ENCODE results near the gene ZMIZ1. TPM values are rescaled to one million over a fixed set of nuclear protein-coding genes. Genes with fewer than 3 reads are reported as not detected.

The ZMIZ1 gene
- total RNA-seq, 1 experiment from 2014 or later: 22.3 TPM

GRCh38 chr10:79178070-79178576, 109.4 kb downstream of the ZMIZ1 start:
- H3K36me3 ChIP-seq: peaks cover 56% of the 10 kb centered on the region
- H3K27me3 ChIP-seq (replicated peaks): no peaks in the 10 kb centered on the region
- DNase-seq (ENCODE audit: low read depth in 1 of 2, low spot score in 2 of 2): no peak
- H3K4me3 ChIP-seq: no peak overlapping the region
- peak overlapping the region; percentile 44; the same call in 1 of the 2 replicates for H3K27ac ChIP-seq
- peaks cover 97% of the 10 kb centered on the region for H3K4me1 ChIP-seq (replicated peaks)
- no peaks in the 10 kb centered on the region for H3K9me3 ChIP-seq (replicated peaks)

- Histone ChIP-seq H3K9me3 (replicated peaks) (no peaks in the 10 kb centered on the region), H3K4me3 (no peak overlapping the region), H3K27ac (peak overlapping the region; percentile 44; the same call in 1 of the 2 replicates), H3K4me1 (replicated peaks) (peaks cover 100% of the 10 kb centered on the region), H3K27me3 (replicated peaks) (no peaks in the 10 kb centered on the region), H3K36me3 (peaks cover 59% of the 10 kb centered on the region)
- DNase-seq (ENCODE audit: low read depth in 1 of 2, low spot score in 2 of 2): peak; percentile 74 to 77
These were observed 109.9 kb downstream of the ZMIZ1 start for GRCh38 chr10:79178614-79179163.

- Histone ChIP-seq H3K4me3 (no peak overlapping the region), H3K4me1 (replicated peaks) (peaks cover 100% of the 10 kb centered on the region), H3K9me3 (replicated peaks) (no peaks in the 10 kb centered on the region), H3K36me3 (peaks cover 52% of the 10 kb centered on the region), H3K27me3 (replicated peaks) (no peaks in the 10 kb centered on the region), H3K27ac (peak overlapping the region; percentile 44)
- DNase-seq (ENCODE audit: low read depth in 1 of 2, low spot score in 2 of 2): no peak
These were observed 110.6 kb downstream of the ZMIZ1 start for GRCh38 chr10:79179164-79179956.

- no peaks in the 10 kb centered on the region for H3K9me3 ChIP-seq (replicated peaks)
- H3K4me3 ChIP-seq: no peak overlapping the region
- DNase-seq (ENCODE audit: low read depth in 1 of 2, low spot score in 2 of 2): no peak
- H3K4me1 ChIP-seq (replicated peaks): peaks cover 100% of the 10 kb centered on the region
- no peak overlapping the region for H3K27ac ChIP-seq
- H3K36me3 ChIP-seq: peaks cover 50% of the 10 kb centered on the region
- no peaks in the 10 kb centered on the region for H3K27me3 ChIP-seq (replicated peaks)
These were observed 111.2 kb downstream of the ZMIZ1 start for GRCh38 chr10:79179957-79180309.

GRCh38 chr10:79180414-79181221, 111.9 kb downstream of the ZMIZ1 start:
- no peaks in the 10 kb centered on the region for H3K9me3 ChIP-seq (replicated peaks)
- H3K36me3 ChIP-seq: peaks cover 50% of the 10 kb centered on the region
- no peak overlapping the region for H3K4me3 ChIP-seq
- H3K4me1 ChIP-seq (replicated peaks): peaks cover 100% of the 10 kb centered on the region
- peak overlapping the region; percentile 45 for H3K27ac ChIP-seq
- no peaks in the 10 kb centered on the region for H3K27me3 ChIP-seq (replicated peaks)
- DNase-seq (ENCODE audit: low read depth in 1 of 2, low spot score in 2 of 2): no peak

- Histone ChIP-seq H3K4me1 (replicated peaks) (peaks cover 100% of the 10 kb centered on the region), H3K27ac (peak overlapping the region; percentile 45)
These were observed 112.5 kb downstream of the ZMIZ1 start for GRCh38 chr10:79181227-79181626.

GRCh38 chr10:79181698-79182521, 113.1 kb downstream of the ZMIZ1 start:
- peak; percentile 57 to 69 for DNase-seq (ENCODE audit: low read depth in 1 of 2, low spot score in 2 of 2)
- no peak overlapping the region for H3K4me3 ChIP-seq
- peaks cover 100% of the 10 kb centered on the region for H3K4me1 ChIP-seq (replicated peaks)
- H3K36me3 ChIP-seq: peaks cover 58% of the 10 kb centered on the region
- no peaks in the 10 kb centered on the region for H3K9me3 ChIP-seq (replicated peaks)
- H3K27ac ChIP-seq: peak overlapping the region; percentile 76
- H3K27me3 ChIP-seq (replicated peaks): no peaks in the 10 kb centered on the region

More at GRCh38 chr10:79181227-79181626, 112.5 kb downstream of the ZMIZ1 start:
- Histone ChIP-seq H3K36me3 (peaks cover 56% of the 10 kb centered on the region), H3K9me3 (replicated peaks) (no peaks in the 10 kb centered on the region), H3K27me3 (replicated peaks) (no peaks in the 10 kb centered on the region), H3K4me3 (no peak overlapping the region)
- DNase-seq (ENCODE audit: low read depth in 1 of 2, low spot score in 2 of 2): no peak

GRCh38 chr10:79182781-79183467, 114.2 kb downstream of the ZMIZ1 start:
- H3K27ac ChIP-seq: peak overlapping the region; percentile 76
- no peak overlapping the region for H3K4me3 ChIP-seq
- no peaks in the 10 kb centered on the region for H3K9me3 ChIP-seq (replicated peaks)
- H3K27me3 ChIP-seq (replicated peaks): no peaks in the 10 kb centered on the region
- DNase-seq (ENCODE audit: low read depth in 1 of 2, low spot score in 2 of 2): no peak
- H3K36me3 ChIP-seq: peaks cover 58% of the 10 kb centered on the region
- H3K4me1 ChIP-seq (replicated peaks): peaks cover 96% of the 10 kb centered on the region

GRCh38 chr10:79183468-79183865, 114.7 kb downstream of the ZMIZ1 start:
- Histone ChIP-seq H3K27me3 (replicated peaks) (no peaks in the 10 kb centered on the region), H3K27ac (peak overlapping the region; percentile 76), H3K4me3 (no peak overlapping the region), H3K36me3 (peaks cover 57% of the 10 kb centered on the region), H3K4me1 (replicated peaks) (peaks cover 95% of the 10 kb centered on the region), H3K9me3 (replicated peaks) (no peaks in the 10 kb centered on the region)
- DNase-seq (ENCODE audit: low read depth in 1 of 2, low spot score in 2 of 2): no peak

- H3K36me3 ChIP-seq: peaks cover 60% of the 10 kb centered on the region
- no peaks in the 10 kb centered on the region for H3K27me3 ChIP-seq (replicated peaks)
- peaks cover 92% of the 10 kb centered on the region for H3K4me1 ChIP-seq (replicated peaks)
- DNase-seq (ENCODE audit: low read depth in 1 of 2, low spot score in 2 of 2): peak; percentile 97 to 98
- no peak overlapping the region for H3K4me3 ChIP-seq
- peak overlapping the region; percentile 76 for H3K27ac ChIP-seq
- H3K9me3 ChIP-seq (replicated peaks): no peaks in the 10 kb centered on the region
These were observed 115.4 kb downstream of the ZMIZ1 start for GRCh38 chr10:79184145-79184625.

- peaks cover 60% of the 10 kb centered on the region for H3K36me3 ChIP-seq
- DNase-seq (ENCODE audit: low read depth in 1 of 2, low spot score in 2 of 2): no peak
- H3K9me3 ChIP-seq (replicated peaks): no peaks in the 10 kb centered on the region
- H3K4me1 ChIP-seq (replicated peaks): peaks cover 92% of the 10 kb centered on the region
- H3K27me3 ChIP-seq (replicated peaks): no peaks in the 10 kb centered on the region
- H3K4me3 ChIP-seq: no peak overlapping the region
- H3K27ac ChIP-seq: peak overlapping the region; percentile 76
These were observed 115.9 kb downstream of the ZMIZ1 start for GRCh38 chr10:79184657-79185056.

GRCh38 chr10:79185067-79185774, 116.5 kb downstream of the ZMIZ1 start:
- H3K9me3 ChIP-seq (replicated peaks): no peaks in the 10 kb centered on the region
- H3K27me3 ChIP-seq (replicated peaks): no peaks in the 10 kb centered on the region
- H3K36me3 ChIP-seq: peaks cover 62% of the 10 kb centered on the region
- no peak overlapping the region for H3K4me3 ChIP-seq
- peak in 1 of 2 experiments; percentile 67 for DNase-seq (ENCODE audit: low read depth in 1 of 2, low spot score in 2 of 2)
- H3K27ac ChIP-seq: peak overlapping the region; percentile 76
- H3K4me1 ChIP-seq (replicated peaks): peaks cover 92% of the 10 kb centered on the region
